Measurements from ENCODE around the gene COX4I1.
"Not testable (repeated sequence)": the region's sequence is repeated elsewhere in the genome, so short reads cannot be mapped to it uniquely, and the experiment has no call there.

Gene COX4I1

DNA sequence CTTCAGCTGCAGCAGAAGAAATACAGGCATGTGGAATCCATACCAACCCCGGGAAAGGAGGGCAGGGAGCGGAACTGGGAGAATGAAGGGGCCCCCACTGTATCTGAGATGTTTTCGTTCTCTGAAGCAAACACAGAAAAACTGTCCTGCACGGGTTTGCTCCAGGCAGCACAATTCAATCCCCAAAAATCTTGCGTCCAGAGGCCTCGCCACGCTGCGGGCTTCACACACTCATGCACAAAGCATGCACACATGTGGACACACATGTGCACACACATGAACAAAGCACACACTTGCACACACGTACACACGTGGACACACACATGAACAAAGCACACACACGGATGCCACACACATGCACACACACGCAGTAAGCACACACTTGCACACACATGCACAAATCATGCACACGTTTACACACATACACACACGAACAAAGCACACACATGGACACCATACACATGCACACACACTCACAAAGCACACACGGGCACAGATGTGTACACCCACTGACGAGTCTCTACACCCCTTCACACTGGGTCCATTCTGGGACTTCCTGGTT, 27.3 kb downstream of the COX4I1 start:
- DNase-seq, result no peak

DNA sequence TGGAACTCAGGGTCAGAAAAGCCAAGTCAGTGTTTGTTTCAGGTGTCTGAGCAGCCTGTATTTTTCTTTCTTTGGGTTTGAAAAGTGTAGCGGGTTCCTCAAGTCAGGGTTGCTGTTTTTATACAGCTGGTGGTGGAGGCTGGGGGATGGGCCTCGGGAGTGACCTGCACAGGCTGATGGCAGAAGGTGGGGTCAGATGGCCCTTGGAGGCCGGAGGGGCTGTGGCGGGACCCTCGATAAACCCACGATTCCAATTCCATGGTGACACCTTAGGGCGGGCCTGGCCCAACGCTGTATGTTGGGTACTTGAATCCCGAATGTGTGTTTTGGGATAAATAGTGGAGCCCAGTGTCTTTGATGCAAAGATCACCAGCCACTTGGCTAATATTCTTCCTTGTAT, 28.7 kb downstream of the COX4I1 start:
- DNase-seq, result no peak

DNA sequence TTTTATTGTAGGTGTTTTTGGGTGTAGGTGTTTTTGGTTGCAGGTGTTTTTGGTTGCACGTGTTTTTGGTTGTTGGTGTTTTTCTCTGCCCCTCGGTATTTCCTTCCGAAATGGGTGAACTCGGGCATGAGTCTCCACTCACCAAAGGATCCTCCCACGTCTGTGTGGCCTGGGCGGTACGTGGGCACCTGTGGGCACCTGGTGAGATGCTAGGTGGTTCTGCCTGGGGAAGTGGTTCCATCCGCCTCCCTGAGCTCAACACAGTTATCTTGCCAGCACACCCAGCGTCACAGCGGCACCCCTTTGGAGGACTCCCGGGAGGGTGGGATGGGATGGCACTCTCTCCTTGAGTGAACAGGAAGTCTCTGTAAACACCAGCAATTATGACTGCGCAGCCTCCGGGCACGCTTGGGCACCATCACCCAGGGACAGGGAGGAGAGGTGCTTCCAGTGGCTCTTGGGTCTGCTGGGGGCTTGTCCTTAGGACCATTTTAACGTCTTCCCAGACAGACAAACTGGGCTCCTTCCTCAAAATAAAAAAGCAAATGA, 29.8 kb downstream of the COX4I1 start:
- no peak for DNase-seq

DNA sequence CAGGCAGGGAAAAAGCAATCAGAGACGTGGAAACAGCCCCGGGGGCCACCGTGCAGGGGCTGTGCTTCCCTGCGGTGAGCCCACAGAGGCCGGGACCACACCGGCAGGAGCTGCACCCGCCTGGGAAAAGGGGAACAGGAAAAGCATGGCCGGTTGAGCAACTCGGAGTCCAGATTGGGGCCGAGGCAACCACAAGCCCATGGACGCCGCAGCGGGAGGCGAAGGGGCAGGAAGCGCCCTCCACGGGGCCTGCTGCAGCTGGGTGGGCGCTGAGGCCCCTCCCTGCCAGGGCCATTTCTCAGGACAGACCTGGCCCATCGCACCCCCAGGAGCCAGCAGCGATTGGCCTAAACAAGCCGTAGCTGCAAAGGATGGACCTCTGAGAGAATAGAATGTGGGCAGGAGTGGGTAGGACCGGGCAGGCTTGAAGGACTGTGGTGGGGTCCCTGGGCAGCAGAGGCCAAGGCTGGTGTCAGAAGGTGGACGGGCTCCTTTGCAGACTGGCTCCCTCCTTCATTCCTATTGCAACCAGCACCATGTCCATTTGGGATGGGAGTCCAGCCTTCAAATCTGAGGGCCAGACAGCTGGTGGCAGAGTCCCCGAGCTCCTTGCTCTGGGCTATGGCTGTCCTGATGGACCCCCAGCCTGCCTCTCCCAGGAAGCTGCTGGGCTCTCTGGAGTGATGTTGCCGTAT, 30.4 kb downstream of the COX4I1 start:
- no peak for DNase-seq

DNA sequence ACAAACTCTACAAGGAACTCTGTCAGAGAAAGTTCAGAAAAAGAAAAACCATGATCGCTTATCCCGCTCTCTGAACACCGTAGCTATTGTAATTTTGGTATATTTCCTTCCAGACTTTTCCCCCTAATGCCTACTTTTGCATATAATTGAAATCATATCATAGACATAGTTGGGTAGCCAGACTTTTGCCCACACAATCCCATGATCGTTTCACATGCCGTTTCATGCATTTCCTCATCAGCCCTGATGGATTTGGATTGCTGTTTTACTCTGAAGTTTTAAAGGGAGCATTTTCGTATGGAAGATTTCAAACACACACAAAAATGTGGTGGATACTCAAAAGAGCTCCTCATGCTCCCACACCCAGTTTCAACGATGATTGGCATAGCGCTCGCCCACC, 31.3 kb downstream of the COX4I1 start:
- DNase-seq, result no peak

DNA sequence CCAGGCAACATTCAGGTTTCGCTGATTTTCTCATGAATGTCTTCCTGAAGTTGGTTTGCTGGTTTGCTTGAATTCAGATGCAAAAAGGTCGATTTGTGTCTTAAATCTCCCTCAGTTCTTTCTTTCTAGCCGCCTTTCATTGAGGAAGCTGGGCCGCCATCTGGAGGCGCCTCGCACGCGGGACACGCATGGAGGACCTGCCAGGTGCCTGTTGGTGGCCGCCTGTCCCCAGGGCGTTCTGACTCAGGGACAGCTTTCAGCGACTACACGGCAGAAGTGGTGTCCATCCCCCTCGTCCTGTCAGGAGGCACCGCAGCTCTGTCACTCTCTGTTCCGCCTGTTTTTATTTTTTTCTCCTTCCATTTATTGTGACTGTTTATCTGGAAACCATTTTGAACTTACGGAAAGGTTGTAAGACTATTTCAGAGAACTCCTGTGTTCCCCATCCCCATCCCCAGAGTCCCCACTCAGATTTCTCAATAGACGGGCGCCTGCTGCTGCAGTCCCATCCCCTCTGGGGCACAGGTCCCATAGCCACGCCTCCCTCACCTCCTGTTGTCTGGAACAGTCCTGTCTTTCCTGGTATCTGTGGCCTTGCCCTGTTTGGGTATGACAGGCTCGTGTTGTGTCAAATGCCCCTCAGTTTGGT, 33.2 kb downstream of the COX4I1 start:
- no peak for DNase-seq

DNA sequence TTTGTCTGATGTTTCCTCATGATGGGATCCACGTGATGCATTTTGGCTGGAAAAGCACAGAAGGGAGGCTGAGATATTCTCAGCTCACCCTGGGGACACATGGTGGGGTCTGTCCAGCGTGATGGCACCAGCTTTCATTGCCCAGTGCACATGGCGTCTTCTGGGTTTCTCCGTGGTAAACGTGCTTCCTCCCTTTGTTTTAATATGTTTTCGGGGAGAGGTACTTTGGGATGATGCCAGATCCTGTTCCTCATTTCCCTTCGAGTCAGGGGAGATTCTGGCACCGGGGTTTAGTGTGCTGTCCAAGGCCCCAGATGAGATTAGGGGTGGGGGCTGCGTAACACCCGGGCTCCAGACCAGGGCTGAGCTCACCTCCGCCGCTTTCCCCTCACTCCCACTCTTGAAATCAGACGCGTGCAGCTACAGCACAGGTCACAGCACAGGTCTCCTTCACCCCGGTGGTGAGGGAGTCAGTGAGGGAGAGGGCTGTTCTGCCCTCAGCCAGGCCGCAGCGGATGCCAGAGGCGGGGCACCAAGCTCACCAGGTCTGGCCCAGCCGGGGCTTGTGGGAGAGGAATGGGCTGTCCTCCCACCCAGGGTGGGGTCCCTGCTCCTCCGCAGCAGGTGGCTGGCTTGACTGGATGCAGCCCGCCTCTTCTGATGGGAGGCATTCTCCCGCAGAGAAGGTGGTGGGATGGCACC, 33.9 kb downstream of the COX4I1 start:
- no peak for DNase-seq

DNA sequence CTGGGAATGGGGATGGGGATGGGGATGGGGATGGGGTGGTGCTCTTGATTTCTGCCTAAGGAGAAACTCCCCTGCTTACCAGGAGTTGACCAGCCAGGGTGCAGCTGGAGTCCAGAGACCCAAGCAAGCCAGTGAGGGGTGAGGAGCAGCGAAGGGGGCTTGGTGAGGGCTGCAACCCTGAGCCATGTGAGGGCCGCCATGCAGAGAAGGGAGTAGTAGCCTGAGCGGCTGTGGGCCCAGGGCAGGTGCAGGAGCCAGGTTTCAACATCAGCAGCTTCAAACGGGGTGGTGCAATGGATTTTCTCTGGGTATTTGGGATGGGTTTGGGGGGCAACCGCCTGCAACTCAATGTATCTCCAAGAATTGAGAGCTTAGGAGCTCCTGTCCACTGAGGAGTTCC, 35.2 kb downstream of the COX4I1 start:
- DNase-seq, result no peak

DNA sequence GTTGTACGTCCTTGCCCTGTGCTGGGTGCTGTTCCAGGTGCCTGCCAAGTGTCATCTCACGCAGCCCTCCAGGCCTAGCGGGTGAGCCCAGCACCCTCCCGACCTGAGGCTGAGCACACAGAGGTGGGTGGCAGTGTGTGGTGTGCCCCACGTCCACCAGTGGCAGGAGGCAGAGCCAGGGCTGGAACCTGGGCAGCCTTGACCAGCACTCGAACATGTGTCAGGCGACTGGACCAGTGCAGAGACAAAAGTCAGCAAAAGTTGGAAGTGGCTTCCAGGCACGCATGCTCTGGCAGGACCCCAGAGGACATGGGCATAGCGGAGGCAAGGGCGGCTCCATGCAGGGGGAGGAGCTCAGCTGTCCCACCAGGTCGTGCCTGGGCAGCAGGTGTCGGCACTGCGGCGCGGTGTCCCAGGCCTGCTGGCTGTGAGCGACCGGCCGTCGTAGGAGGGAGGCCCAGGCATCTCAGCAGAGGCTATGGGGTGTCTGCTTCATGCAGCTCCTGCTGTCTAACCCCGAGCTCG, 35.8 kb downstream of the COX4I1 start:
- no peak for DNase-seq

DNA sequence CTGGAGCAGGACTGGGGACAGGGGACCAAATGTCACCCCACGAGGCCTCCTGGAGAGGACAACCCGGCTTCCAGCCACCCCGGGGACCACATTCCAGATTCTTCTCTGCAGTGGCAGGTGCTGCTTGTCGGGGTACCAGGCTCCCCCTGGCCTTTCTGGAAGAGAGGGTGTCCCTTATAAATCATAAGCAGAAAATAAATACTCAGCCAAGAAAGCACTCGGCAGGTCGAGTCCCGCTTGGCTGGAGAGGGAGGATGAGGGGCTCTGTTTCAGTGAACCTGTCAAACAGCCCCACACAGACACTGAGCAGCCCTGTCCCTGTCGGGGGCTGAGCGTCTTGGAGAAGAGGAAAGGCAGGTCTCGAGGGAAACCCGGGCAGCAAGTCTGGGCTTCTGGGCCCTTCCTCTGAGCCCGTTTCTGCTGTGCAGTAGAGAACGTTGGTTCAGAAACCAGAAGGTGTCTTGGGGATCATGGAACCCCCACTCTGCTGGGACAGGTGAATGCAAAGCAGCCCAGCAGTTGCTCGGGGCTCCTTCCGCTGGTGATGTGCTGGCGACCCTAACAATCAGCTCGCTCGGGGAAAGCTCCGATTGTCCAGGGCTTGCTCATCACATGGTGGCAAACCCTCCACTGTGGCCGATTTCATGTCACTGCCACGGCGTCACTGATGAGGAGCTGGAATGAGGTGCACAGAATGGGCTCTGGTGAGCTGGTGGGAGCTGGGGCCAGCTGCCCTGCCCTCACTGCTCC, 36.6 kb downstream of the COX4I1 start:
- no peak for DNase-seq

DNA sequence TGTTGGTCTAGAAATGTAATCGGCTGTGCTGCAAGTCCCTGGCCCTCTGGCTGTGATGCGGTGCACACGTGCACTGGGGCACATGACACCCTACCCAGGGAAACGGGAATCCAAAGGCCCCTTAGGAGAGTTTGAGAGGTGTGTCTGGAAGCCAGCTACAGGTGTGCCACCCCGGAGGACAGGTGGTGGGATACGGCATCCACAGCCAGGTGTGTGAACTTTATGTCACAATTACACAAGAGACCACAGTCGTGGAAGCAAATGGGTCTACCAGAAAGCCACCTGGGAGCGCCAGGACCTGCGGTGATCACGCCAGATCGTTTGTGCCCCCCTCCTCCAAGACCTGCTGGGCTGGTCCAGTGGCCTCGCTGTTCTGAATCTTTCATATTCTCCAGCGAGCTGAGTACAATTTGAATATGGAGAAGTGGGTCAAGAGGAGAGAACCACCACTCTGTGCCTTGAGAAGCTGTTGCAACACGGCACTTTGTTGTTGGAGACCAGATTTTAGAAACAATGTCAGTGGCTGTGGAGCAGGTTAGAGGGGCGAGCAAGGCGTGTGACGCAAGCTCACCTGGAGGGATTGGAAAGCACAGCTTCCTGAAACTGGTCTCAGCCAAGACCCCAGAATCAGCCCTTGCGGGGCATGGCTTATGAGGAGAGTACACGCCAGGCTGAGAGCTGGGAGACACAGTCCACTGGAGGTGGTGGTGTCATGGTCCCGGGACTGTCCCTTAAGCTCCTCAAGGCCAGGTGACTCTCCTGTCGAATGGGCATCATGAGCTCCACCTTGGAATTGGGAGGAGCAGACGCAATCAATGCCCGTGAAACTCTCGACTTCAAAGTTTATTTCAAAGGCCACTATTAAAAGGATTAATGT, 37.4 kb downstream of the COX4I1 start:
- no peak for DNase-seq

DNA sequence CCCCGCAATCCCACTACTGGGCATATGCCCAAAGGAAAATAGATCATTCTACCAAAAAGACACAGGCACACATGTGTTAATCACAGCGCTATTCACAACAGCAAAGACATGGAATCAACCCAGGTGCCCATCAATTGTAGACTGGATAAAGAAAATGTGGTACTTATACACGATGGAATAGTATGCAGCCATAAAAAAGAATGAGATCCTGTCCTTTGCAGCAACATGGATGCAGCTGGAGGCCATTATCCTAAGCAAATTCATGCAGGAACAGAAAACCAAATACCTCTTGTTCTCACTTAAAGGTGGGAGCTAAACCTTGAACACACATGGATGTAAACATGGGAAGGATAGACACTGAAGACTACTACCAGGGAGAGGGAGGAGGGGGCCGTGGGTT, 38.2 kb downstream of the COX4I1 start:
- DNase-seq, result not testable (repeated sequence)

DNA sequence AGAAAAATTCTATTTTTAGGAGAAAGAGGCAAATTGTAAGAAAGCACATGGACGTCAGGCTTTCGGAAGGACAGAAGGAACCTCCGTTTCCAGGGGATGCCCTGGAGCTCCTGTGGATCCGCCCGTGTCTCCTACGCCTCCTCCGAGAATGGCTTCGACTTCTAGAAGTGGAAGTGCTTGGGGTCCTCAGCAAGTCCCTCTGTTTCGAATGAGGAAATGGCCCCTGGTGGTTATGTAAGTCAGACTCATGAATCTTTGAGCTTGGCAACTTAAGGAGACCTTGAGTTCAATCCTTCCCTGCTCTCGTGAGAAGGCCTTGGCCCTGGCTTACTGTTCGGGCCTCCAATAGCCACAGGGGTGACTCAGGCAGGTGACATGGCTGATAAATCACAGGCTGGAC, 38.9 kb downstream of the COX4I1 start:
- no peak for DNase-seq

DNA sequence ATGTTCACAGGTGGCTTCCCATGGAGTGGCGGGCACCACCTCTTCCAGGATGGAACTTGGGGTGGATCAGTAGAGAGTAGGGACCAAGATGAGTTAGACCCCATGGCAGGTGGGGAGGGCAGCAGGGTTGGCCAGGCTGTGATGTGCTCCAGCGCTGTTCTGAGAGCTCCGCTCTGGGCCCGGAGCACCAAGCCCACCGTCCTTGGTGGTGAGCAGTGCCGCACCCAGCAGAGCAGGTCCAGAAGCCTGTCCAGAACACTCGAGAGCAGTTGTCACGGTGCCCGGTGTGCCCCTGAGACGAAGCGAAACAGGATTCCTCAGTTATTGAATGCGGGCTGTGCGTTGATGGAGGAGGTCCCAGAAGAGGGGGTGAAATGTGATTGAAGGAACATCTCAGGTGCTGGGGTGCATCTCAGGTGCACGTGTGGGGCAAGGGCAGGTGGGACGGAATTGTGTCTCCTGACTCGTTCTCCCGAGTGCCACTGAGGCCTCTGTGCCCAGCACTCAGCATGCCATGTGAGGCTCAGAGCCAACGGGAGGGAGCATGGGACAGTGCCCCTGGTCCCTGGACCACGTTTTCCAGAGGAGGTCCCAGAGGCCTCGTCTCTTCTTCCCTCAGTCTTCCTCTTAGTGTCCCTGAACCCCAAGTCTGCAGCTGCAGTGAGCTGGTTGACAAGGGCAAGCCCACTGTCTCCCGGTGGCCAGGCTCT, 39.5 kb downstream of the COX4I1 start:
- no peak for DNase-seq

DNA sequence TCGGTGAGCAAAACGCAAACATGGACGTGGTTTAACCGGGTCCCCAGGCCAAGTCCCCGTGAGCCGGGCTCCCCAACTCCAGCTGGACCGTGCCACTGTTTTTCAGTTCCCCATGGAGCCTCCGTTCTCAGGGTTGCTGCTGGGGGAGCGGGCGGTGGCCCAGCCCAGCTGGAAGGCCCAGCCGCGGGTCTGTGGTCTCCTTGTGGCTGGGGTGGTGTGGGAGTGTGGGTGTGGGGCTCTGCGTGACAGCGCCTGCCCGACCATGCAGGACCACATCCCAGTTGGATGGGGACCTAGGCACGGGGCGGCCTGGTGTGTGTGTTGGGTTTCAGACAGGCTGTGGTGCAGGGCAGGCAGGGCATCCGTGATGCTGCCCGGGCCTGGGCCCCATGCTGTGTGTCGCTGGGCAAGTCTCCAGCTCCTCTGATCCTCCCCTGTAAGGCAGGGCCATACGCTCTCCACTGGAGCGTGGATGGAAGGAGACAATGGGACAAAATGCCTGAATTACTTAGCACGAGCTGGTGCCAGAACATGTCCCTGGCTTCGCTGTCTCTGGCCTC, 40.3 kb downstream of the COX4I1 start:
- DNase-seq, result no peak

DNA sequence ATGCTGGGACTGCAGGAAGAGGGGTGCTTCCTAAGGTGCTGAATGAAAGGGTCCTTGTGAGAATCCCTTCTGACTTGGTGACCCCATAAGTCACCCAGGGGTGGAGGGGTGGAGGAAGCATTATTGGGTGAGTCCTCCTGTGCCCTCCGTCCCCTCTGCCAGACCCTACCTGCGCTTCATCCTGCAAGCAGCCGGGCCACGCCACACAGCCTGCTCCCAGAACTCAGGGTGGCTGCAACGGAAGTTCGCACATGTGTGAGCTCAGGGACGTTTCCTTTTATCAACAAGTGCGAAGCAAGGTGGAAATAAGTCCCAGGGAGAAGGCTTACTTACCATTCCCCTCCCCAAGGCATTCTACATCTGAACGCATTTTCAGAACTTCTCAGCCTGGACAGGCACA, 40.9 kb downstream of the COX4I1 start:
- DNase-seq, result no peak

DNA sequence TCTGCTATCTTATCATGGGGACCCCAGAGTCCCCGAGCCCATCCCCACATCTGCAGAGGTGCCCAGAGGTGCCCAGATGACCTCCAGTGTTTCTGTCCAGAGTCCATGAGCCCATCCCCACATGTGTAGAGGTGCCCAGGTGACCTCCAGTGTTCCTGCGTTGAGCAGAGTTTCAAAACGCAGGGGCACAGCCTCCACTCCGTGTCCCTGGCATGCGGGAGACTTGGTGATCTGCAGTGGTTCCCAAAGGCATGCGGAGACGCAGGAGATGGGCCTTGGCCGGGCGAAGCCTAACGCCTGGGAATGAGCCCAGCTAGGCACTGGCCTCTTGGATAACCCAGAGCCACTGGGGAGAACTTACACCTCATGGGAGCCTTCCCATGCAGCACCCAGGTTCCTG, 41.3 kb downstream of the COX4I1 start:
- no peak for DNase-seq

DNA sequence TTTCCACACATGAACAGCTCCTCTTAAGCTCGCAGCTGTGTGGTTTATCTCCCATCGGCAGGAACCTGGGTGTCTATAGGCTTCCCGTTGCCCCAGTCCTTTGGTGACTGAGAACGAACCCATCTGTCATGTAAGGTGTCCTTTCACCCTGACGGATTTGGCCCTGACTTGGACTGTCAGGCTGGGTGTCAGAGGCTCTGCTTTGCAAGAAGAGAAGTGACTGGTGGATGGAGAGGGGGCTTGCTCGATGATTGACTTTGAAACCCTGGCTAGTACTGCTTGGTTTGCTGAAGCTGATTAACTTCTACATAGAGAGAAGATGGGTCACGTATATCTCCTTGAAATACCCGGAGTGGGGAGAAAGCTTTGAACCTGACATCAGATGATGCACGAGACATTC, 42.9 kb downstream of the COX4I1 start:
- DNase-seq, result no peak

DNA sequence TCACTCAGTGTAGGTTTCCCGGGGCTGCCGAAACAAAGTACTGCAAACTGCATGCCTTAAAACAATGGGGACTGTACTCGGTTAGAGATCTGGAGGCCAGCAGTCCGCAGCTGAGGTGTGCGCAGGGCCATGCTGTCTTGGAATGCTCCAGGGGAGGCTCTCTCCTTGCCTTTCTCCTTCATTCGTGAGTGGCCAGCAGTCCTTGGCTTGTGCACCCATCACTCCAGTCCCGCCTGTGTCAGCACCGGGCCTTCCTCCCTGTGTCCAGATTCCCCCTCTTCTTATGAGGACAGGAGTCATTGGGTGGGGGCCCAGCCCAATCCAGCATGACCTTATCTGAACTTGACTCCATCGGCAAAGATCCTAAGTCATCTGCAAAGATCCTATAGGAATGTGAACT, 43.4 kb downstream of the COX4I1 start:
- DNase-seq, result no peak

DNA sequence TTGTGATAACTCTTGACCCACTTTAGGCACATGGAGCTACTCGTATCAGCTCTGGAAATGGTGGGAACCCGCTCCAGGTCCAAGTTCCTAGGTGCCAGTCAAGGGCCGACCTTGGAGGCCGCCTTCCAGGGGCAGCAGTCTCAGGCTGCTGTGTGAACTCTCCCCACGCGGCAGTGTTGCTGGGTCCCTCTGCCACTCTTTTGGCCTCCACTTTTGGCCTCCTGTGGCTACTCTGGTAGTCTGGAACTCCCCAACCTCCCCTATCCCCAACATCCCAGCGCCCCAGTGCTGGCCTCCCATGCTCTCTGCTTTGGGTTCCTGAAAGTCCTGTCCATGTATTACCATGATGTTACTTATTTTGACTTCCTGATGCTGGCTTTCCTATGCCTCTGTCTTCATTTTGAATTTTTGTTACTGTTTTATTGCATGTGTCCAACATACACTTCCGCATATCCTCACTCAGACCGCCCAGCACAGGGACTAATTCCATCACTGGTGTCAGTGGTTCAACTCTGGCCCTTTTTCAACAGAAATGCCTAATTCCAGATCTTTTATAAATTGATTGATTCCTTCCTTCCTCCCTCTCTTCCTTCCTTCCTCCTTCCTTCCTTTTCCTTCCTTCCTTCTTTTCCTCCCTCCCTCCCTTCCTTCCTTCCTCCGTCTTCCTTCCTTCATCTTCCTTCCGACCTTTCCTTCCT, 44.1 kb downstream of the COX4I1 start:
- DNase-seq, result no peak

All from stimulated activated CD4-positive, alpha-beta T cell treated with anti-CD3 and anti-CD28 coated beads, Interleukin-12 subunit alpha, Interleukin-12 subunit beta, amount 100 ng/mL, for 4 hours (primary cell).